H9 (cell line): ENCODE measurements around the gene OTOS. TPM values are rescaled to one million over a fixed set of nuclear protein-coding genes. Genes with fewer than 3 reads are reported as not detected.

Source experiments
- DNase-seq: peaks from one replicate; pipeline ENCODE4 v3.0.0-alpha.2; 2017
- H2AFZ ChIP-seq: one replicate; pipeline ENCODE4 v1.6.1; 2013; ENCODE audit warnings: mild to moderate bottlenecking, low read length, control low read depth, moderate library complexity
- H2AK5ac ChIP-seq: 2 replicates; pipeline ENCODE4 v1.6.1; 2013; ENCODE audit warnings: low read length, control low read depth, mixed read lengths; ENCODE audit not compliant: insufficient read length
- H2BK120ac ChIP-seq: one replicate; pipeline ENCODE4 v1.6.1; 2013; ENCODE audit warnings: low read depth, mild to moderate bottlenecking, low read length, control low read depth, inconsistent platforms; ENCODE audit not compliant: poor library complexity, severe bottlenecking
- H2BK12ac ChIP-seq: 2 replicates; pipeline ENCODE4 v1.6.1; 2013; ENCODE audit warnings: low read length, control low read depth, mixed read lengths, low read depth; ENCODE audit not compliant: insufficient read length
- H2BK15ac ChIP-seq: 2 replicates; pipeline ENCODE4 v1.6.1; 2013; ENCODE audit warnings: low read depth, low read length, control low read depth
- H2BK20ac ChIP-seq: one replicate; pipeline ENCODE4 v1.6.1; 2013; ENCODE audit warnings: low read depth, mild to moderate bottlenecking, low read length, control low read depth, inconsistent platforms; ENCODE audit not compliant: poor library complexity, severe bottlenecking
- H2BK5ac ChIP-seq: 2 replicates; pipeline ENCODE4 v1.6.1; 2013; ENCODE audit warnings: low read length, control low read depth, mixed read lengths; ENCODE audit not compliant: insufficient read length
- H3K14ac ChIP-seq: 2 replicates; pipeline ENCODE4 v1.6.1; 2013; ENCODE audit warnings: low read length, control low read depth; ENCODE audit not compliant: insufficient read depth
- H3K18ac ChIP-seq: 2 replicates; pipeline ENCODE4 v1.6.1; 2013; ENCODE audit warnings: low read depth, mild to moderate bottlenecking, mixed read lengths, low read length, control low read depth; ENCODE audit not compliant: insufficient read length
- H3K23ac ChIP-seq: 2 replicates; pipeline ENCODE4 v1.6.1; 2013; ENCODE audit warnings: low read length, control low read depth, mixed read lengths, low read depth; ENCODE audit not compliant: insufficient read length
- H3K23me2 ChIP-seq: 2 replicates; pipeline ENCODE4 v1.6.1; 2013; ENCODE audit warnings: low read depth, mild to moderate bottlenecking, mixed read lengths, low read length, control low read depth; ENCODE audit not compliant: insufficient read length, poor library complexity, severe bottlenecking
- H3K27ac ChIP-seq: 2 replicates; pipeline ENCODE4 v1.5.1; 2013; ENCODE audit warnings: low read length, control low read depth, mixed read lengths, low read depth; ENCODE audit not compliant: insufficient read length
- H3K27me3 ChIP-seq: 2 replicates; pipeline ENCODE4 v1.6.1; 2013; ENCODE audit warnings: low read length, control low read depth, inconsistent platforms; ENCODE audit not compliant: insufficient read depth
- H3K4ac ChIP-seq: 2 replicates; pipeline ENCODE4 v1.6.1; 2013; ENCODE audit warnings: low read depth, mild to moderate bottlenecking, control low read depth, inconsistent platforms, low read length, moderate library complexity
- H3K4me1 ChIP-seq: 2 replicates; pipeline ENCODE4 v1.6.1; 2013; ENCODE audit warnings: low read length, control low read depth, inconsistent platforms; ENCODE audit not compliant: insufficient read depth
- H3K4me2 ChIP-seq: 2 replicates; pipeline ENCODE4 v1.6.1; 2013; ENCODE audit warnings: low read length, control low read depth, mixed read lengths; ENCODE audit not compliant: insufficient read length, insufficient read depth
- H3K56ac ChIP-seq: 2 replicates; pipeline ENCODE4 v1.6.1; 2013; ENCODE audit warnings: low read depth, mild to moderate bottlenecking, mixed read lengths, low read length, control low read depth; ENCODE audit not compliant: insufficient read length
- H3K79me1 ChIP-seq: 2 replicates; pipeline ENCODE4 v1.6.1; 2013; ENCODE audit warnings: low read depth, mild to moderate bottlenecking, moderate library complexity, low read length, control low read depth, inconsistent platforms; ENCODE audit not compliant: insufficient read depth, poor library complexity, severe bottlenecking
- H3K79me2 ChIP-seq: 2 replicates; pipeline ENCODE4 v1.6.1; 2013; ENCODE audit warnings: low read length, control low read depth, inconsistent platforms; ENCODE audit not compliant: insufficient read depth
- H3K9ac ChIP-seq: 2 replicates; pipeline ENCODE4 v1.6.1; 2013; ENCODE audit warnings: low read length, control low read depth, mixed read lengths; ENCODE audit not compliant: insufficient read length; ENCODE audit errors: extremely low read depth
- H3K9me3 ChIP-seq: one replicate; pipeline ENCODE4 v1.6.1; 2013; ENCODE audit warnings: low read depth, low read length, inconsistent platforms; ENCODE audit not compliant: control insufficient read depth
- H3T11ph ChIP-seq: one replicate; pipeline ENCODE4 v1.6.1; 2013; ENCODE audit warnings: mild to moderate bottlenecking, low read length, control low read depth, inconsistent platforms
- H4K20me1 ChIP-seq: one replicate; pipeline ENCODE4 v1.6.1; 2013; ENCODE audit not compliant: control insufficient read depth, insufficient read length, insufficient read depth
- H4K5ac ChIP-seq: 2 replicates; pipeline ENCODE4 v1.6.1; 2013; ENCODE audit warnings: low read depth, mild to moderate bottlenecking, mixed read lengths, low read length, control low read depth; ENCODE audit not compliant: insufficient read length
- H4K8ac ChIP-seq: replicated peaks from 2 replicates; pipeline ENCODE4 v1.6.1; 2013; ENCODE audit warnings: low read length, control low read depth, mixed read lengths, low read depth; ENCODE audit not compliant: insufficient read length
- H4K91ac ChIP-seq: 2 replicates; pipeline ENCODE4 v1.6.1; 2013; ENCODE audit warnings: low read depth, mild to moderate bottlenecking, moderate library complexity, mixed read lengths, low read length, control low read depth; ENCODE audit not compliant: insufficient read length
- H3K27ac Mint-ChIP-seq, 3 experiments: 2 replicates in 2 of 3; 3 replicates in 1 of 3; pipeline ENCODE4 v1.8.0; 2020 to 2021; ENCODE audit warnings: mixed read lengths in 3 of 3, mild to moderate bottlenecking in 1 of 3, moderate library complexity in 1 of 3
- H3K27me3 Mint-ChIP-seq: 2 replicates; pipeline ENCODE4 v1.8.0; 2021; ENCODE audit warnings: low read depth, mild to moderate bottlenecking, moderate library complexity, mixed read lengths
- H3K36me3 Mint-ChIP-seq, 3 experiments: 2 replicates in 2 of 3; 3 replicates in 1 of 3; pipeline ENCODE4 v1.8.0; 2020 to 2021; ENCODE audit warnings: low read depth in 3 of 3, mixed read lengths in 3 of 3; ENCODE audit not compliant: insufficient read depth in 1 of 3
- H3K4me1 Mint-ChIP-seq, 2 experiments: 2 replicates each; pipeline ENCODE4 v1.8.0; 2020; ENCODE audit warnings: mixed read lengths in 2 of 2
- H3K4me3 Mint-ChIP-seq, 2 experiments: 2 replicates in 1 of 2; 3 replicates in 1 of 2; pipeline ENCODE4 v1.8.0; 2020 to 2021; ENCODE audit warnings: mild to moderate bottlenecking in 2 of 2, mixed read lengths in 2 of 2, moderate library complexity in 1 of 2
- H3K9me3 Mint-ChIP-seq, 2 experiments: 2 replicates in 1 of 2; 3 replicates in 1 of 2; pipeline ENCODE4 v1.8.0; 2020; ENCODE audit warnings: mild to moderate bottlenecking in 2 of 2, mixed read lengths in 2 of 2, moderate library complexity in 1 of 2
- CTCF ChIP-seq: fragments of 200-600 bp; sonication (generic); conservative IDR thresholded peaks from 3 replicates; pipeline ENCODE4 v1.8.0; 2021; ENCODE audit warnings: antibody characterized with exemption, mild to moderate bottlenecking
- WGBS: extraction: QIAGEN DNeasy Blood & Tissue Kit; methylation state at CpG from one replicate; pipeline ENCODE4 v1.1.7; 2013; ENCODE audit warnings: missing lambda C conversion rate, low lambda C conversion rate, mixed read lengths; ENCODE audit not compliant: insufficient read length; ENCODE audit errors: extremely low coverage; 5-methylcytosine and 5-hydroxymethylcytosine counted together
- total RNA-seq: library from RNA; stranded (reverse); gene quantifications from 2 replicates; pipeline ENCODE4 v1.2.1, GENCODE V29; 2021

The OTOS gene
- total RNA-seq, 1 experiment from 2014 or later = not detected

GRCh38 chr2:240166191-240166590, 25.7 kb upstream of the OTOS start:
- no peak overlapping the region for H4K8ac ChIP-seq
- no peak overlapping the region for H2BK120ac ChIP-seq
- no peaks in the 10 kb centered on the region for H3K23me2 ChIP-seq
- no peaks in the 10 kb centered on the region for H3K9me3 ChIP-seq
- H3K56ac ChIP-seq = no peak overlapping the region
- no peaks in the 10 kb centered on the region for H3K27me3 ChIP-seq
- H2BK15ac ChIP-seq = no peak overlapping the region
- no peaks in the 10 kb centered on the region for H3K36me3 Mint-ChIP-seq
- H3K9ac ChIP-seq = no peak overlapping the region
- peak overlapping the region in 1 of 3 experiments; percentile 60; a peak in 2 of 7 replicates for H3K27ac Mint-ChIP-seq
- no peak overlapping the region for H3K4me3 Mint-ChIP-seq
- H4K5ac ChIP-seq = no peak overlapping the region
- H2AFZ ChIP-seq = no peak overlapping the region
- H3K79me2 ChIP-seq = no peaks in the 10 kb centered on the region
- H4K91ac ChIP-seq = no peak overlapping the region
- no peak overlapping the region for H3T11ph ChIP-seq
- H2BK5ac ChIP-seq = no peak overlapping the region
- H2AK5ac ChIP-seq = no peak overlapping the region
- peaks cover 24% of the 10 kb centered on the region for H3K27me3 Mint-ChIP-seq
- H3K14ac ChIP-seq = no peak overlapping the region
- no peak for DNase-seq
- no peak overlapping the region for H3K4me2 ChIP-seq
- H3K18ac ChIP-seq = no peak overlapping the region
- no peak overlapping the region for H2BK12ac ChIP-seq
- no peak overlapping the region for H2BK20ac ChIP-seq
- H3K79me1 ChIP-seq = no peaks in the 10 kb centered on the region
- no peaks in the 10 kb centered on the region for H4K20me1 ChIP-seq
- H3K23ac ChIP-seq = no peak overlapping the region
- H3K27ac ChIP-seq = no peak overlapping the region
- H3K4me1 ChIP-seq = no peaks in the 10 kb centered on the region
- no peak for TF ChIP-seq CTCF
- WGBS = no CpG with 5 or more reads among the region's 5 CpGs
- H3K4me1 Mint-ChIP-seq = 0 out of 4 replicates have a peak, but pooled peaks cover 0 to 2% of the 10 kb centered on the region in 2 experiments
- peaks cover 0 to 11% of the 10 kb centered on the region in 2 experiments; a peak in 2 of 5 replicates for H3K9me3 Mint-ChIP-seq
- H3K4ac ChIP-seq = no peak overlapping the region
